Epithelial cell of esophagus (primary cell): ENCODE data around the gene DPYSL5.

Source experiments
- DNase-seq: peaks from one replicate; pipeline ENCODE4 v3.0.0; 2010; ENCODE audit warnings: low read depth
- H3K4me3 ChIP-seq: 2 replicates; pipeline ENCODE4 v1.5.1; 2011; ENCODE audit warnings: mild to moderate bottlenecking, low read length, control low read depth
- TF ChIP-seq, protein P1 (sequence below): IDR thresholded peaks from 2 replicates; pipeline ENCODE4 v1.5.1; 2011; ENCODE audit warnings: low read depth, mild to moderate bottlenecking, low read length, control low read depth, inconsistent platforms; ENCODE audit not compliant: insufficient read depth; ENCODE audit errors: missing control alignments

The DPYSL5 gene, protein sequence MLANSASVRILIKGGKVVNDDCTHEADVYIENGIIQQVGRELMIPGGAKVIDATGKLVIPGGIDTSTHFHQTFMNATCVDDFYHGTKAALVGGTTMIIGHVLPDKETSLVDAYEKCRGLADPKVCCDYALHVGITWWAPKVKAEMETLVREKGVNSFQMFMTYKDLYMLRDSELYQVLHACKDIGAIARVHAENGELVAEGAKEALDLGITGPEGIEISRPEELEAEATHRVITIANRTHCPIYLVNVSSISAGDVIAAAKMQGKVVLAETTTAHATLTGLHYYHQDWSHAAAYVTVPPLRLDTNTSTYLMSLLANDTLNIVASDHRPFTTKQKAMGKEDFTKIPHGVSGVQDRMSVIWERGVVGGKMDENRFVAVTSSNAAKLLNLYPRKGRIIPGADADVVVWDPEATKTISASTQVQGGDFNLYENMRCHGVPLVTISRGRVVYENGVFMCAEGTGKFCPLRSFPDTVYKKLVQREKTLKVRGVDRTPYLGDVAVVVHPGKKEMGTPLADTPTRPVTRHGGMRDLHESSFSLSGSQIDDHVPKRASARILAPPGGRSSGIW

DNA sequence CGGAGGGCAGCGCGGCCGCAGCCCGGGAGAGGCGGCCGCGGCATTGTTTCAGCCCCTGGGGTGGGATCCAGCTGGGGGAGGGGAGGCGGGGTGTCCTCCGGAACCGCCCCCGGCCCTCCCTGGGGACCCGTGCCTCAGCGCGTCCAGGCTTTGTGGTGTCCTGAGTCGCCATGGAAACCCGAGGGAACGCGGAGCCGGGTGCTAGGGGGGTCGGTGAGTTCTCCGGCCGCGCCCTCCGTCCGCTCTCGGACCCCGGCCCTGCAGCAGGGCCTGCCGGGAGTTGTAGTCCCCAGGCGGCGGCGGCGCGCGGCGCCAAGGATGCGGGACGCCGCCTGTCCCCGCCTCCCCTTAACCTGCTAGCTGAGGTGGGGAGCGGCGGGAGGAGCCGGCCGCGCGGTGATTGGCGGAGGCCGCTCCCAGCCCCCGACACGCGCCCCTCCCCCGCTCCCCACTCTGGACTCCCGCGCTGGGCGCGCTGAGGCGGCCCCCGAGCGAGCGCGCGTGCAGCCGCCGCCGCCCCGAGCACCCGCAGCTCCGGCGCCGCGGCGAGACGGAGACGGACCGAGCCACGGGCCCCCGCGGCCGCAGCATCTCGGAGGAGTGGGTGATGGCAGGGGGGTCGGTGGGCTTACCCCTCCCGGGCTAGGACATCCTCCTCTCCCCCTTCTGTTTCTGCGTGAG is at the start of gene DPYSL5:
Gene DPYSL5 (plus strand): TSS at position 478 of the 681 bp plus-strand sequence. CDS start 50,368 bp downstream, outside the sequence.
- no peak for DNase-seq
- TF ChIP-seq, protein P1, sequence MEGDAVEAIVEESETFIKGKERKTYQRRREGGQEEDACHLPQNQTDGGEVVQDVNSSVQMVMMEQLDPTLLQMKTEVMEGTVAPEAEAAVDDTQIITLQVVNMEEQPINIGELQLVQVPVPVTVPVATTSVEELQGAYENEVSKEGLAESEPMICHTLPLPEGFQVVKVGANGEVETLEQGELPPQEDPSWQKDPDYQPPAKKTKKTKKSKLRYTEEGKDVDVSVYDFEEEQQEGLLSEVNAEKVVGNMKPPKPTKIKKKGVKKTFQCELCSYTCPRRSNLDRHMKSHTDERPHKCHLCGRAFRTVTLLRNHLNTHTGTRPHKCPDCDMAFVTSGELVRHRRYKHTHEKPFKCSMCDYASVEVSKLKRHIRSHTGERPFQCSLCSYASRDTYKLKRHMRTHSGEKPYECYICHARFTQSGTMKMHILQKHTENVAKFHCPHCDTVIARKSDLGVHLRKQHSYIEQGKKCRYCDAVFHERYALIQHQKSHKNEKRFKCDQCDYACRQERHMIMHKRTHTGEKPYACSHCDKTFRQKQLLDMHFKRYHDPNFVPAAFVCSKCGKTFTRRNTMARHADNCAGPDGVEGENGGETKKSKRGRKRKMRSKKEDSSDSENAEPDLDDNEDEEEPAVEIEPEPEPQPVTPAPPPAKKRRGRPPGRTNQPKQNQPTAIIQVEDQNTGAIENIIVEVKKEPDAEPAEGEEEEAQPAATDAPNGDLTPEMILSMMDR, result no peak
- H3K4me3 ChIP-seq, result no peak within 1 kb of the TSS

DNA sequence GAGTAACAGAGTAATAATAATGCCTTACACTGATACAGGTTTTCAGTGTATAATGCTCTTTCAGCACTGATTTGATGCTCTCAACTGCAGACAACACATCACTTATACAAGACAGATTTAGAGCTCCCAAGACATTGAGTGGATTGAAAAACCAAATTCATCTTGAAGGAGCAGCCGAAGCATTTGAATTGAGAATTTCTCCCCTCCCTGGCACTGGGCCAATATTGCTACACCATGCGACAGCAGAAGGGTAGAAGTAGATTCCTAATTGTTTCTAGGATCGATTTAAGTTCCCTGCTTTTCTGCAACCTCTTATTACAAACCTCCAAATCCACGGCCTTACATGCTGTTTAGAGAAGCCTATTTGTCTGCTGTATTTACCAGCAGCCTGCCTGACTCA is 46.6 kb upstream of the DPYSL5 start:
- H3K4me3 ChIP-seq, result no peak overlapping the region
- DNase-seq, result no peak
- TF ChIP-seq, protein P1, result no peak

- TF ChIP-seq, protein P1, result no peak
- no peak for DNase-seq
- H3K4me3 ChIP-seq, result no peak overlapping the region
Observed at GRCh38 chr2:26801796-26802195, 46.1 kb upstream of the DPYSL5 start.

DNA sequence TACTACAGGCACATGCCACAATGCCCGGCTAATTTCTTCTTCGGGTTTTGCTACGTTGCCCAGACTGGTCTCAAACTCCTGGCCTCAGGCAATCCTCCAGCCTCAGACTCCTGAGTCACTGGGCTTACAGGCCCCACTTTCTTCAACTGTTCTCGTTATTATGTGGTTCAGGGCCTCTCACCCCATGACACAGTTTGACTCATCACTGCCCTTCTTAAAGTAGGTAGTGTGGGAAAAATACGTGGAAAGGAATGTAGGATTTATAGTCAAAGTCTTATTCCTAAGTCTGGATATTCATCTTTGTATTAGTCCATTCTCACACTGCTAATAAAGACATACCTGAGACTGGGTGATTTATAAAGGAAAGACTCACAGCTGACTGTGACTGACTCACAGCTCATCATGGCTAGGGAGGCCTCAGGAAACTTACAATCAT is 42.7 kb upstream of the DPYSL5 start:
- no peak overlapping the region for H3K4me3 ChIP-seq
- peak; percentile 98 for DNase-seq
- TF ChIP-seq, protein P1, result no peak

- no peak for DNase-seq
- TF ChIP-seq, protein P1, result no peak
- no peak overlapping the region for H3K4me3 ChIP-seq
Observed at GRCh38 chr2:26807788-26808460, 40.0 kb upstream of the DPYSL5 start.

- TF ChIP-seq, protein P1, result no peak
- peak; percentile 59 for DNase-seq
- no peak overlapping the region for H3K4me3 ChIP-seq
Observed at GRCh38 chr2:26809211-26809610, 38.7 kb upstream of the DPYSL5 start.
